Ishikawa (cell line): ENCODE results near the gene TRIOBP.

ENCODE experiments used
- CEBPB ChIP-seq: IDR thresholded peaks from 2 replicates; pipeline ENCODE4 v1.6.1; 2012
- CREB1 ChIP-seq: IDR thresholded peaks from 2 replicates; pipeline ENCODE4 v1.6.1; 2012; ENCODE audit warnings: low read depth
- EGR1 ChIP-seq: IDR thresholded peaks from 2 replicates; pipeline ENCODE4 v1.6.1; 2012
- EP300 ChIP-seq: IDR thresholded peaks from 2 replicates; pipeline ENCODE4 v1.6.1; 2012; ENCODE audit warnings: borderline replicate concordance
- FOXM1 ChIP-seq: IDR thresholded peaks from 2 replicates; pipeline ENCODE4 v1.6.1; 2012; ENCODE audit warnings: low read depth, borderline replicate concordance
- MAX ChIP-seq: IDR thresholded peaks from 2 replicates; pipeline ENCODE4 v1.6.1; 2012
- NFIC ChIP-seq: IDR thresholded peaks from 2 replicates; pipeline ENCODE4 v1.6.1; 2012
- RAD21 ChIP-seq: IDR thresholded peaks from 2 replicates; pipeline ENCODE4 v1.6.1; 2012; ENCODE audit warnings: low read depth
- REST ChIP-seq: IDR thresholded peaks from 2 replicates; pipeline ENCODE4 v1.6.1; 2012; ENCODE audit warnings: low read depth, mild to moderate bottlenecking
- TAF1 ChIP-seq: IDR thresholded peaks from 2 replicates; pipeline ENCODE4 v1.6.1; 2012; ENCODE audit warnings: low read depth, mild to moderate bottlenecking
- TCF12 ChIP-seq: IDR thresholded peaks from 2 replicates; pipeline ENCODE4 v1.6.1; 2012; ENCODE audit warnings: low read depth
- TEAD4 ChIP-seq: IDR thresholded peaks from 2 replicates; pipeline ENCODE4 v1.6.1; 2012
- USF1 ChIP-seq: IDR thresholded peaks from 2 replicates; pipeline ENCODE4 v1.6.1; 2012
- YY1 ChIP-seq: IDR thresholded peaks from 2 replicates; pipeline ENCODE4 v1.6.1; 2012; ENCODE audit warnings: low read depth
- ZBTB7A ChIP-seq: IDR thresholded peaks from 2 replicates; pipeline ENCODE4 v1.6.1; 2012; ENCODE audit warnings: low read depth

The TRIOBP gene

GRCh38 chr22:37758694-37759093 lies 61.8 kb downstream of the TRIOBP start:
- TF ChIP-seq REST (no peak), TAF1 (no peak), EP300 (no peak), USF1 (no peak), TEAD4 (no peak)

GRCh38 chr22:37759281-37759680 lies 62.4 kb downstream of the TRIOBP start:
- no peak for TF ChIP-seq ZBTB7A
- no peak for TF ChIP-seq USF1
- TF ChIP-seq MAX, result no peak
- TF ChIP-seq TEAD4, result no peak
- TF ChIP-seq NFIC, result no peak
- TF ChIP-seq FOXM1, result no peak

- TF ChIP-seq EP300 (no peak), TAF1 (no peak), FOXM1 (no peak), RAD21 (no peak), TCF12 (no peak), CREB1 (no peak), USF1 (no peak), MAX (no peak), YY1 (no peak), EGR1 (no peak), NFIC (no peak), TEAD4 (no peak), REST (no peak), ZBTB7A (no peak), CEBPB (no peak)
Measured at GRCh38 chr22:37760152-37760551, 63.3 kb downstream of the TRIOBP start.

GRCh38 chr22:37762389-37762836 lies 65.6 kb downstream of the TRIOBP start:
- no peak for TF ChIP-seq EGR1
- TF ChIP-seq ZBTB7A, result no peak
- no peak for TF ChIP-seq REST
- no peak for TF ChIP-seq CEBPB
- TF ChIP-seq TCF12, result no peak
- TF ChIP-seq CREB1, result no peak

- TF ChIP-seq EGR1 (no peak), REST (no peak), CREB1 (no peak), YY1 (no peak), NFIC (no peak), RAD21 (no peak), TEAD4 (no peak), TAF1 (no peak), FOXM1 (no peak), MAX (no peak), CEBPB (no peak), TCF12 (no peak), EP300 (no peak), USF1 (no peak)
Measured at GRCh38 chr22:37763012-37763411, 66.2 kb downstream of the TRIOBP start.
